ENCODE measurements around the gene KLKB1.

The KLKB1 gene

GRCh38 chr4:186196063-186196462, 31.2 kb upstream of the KLKB1 start:
- DNase-seq (ENCODE audit: low read depth, low spot score) = no peak
- Histone ChIP-seq H3K4me1 (ENCODE audit: insufficient read depth, insufficient read length) (no peaks in the 10 kb centered on the region), H3K9ac (ENCODE audit: insufficient read length, low read depth) (no peak overlapping the region), H3K9me3 (ENCODE audit: insufficient read depth, low read length) (no peaks in the 10 kb centered on the region), H3K27me3 (ENCODE audit: insufficient read depth, insufficient read length) (peaks cover 9% of the 10 kb centered on the region), H3K4me3 (ENCODE audit: insufficient read length, low read depth) (no peak overlapping the region), H3K36me3 (ENCODE audit: insufficient read depth, insufficient read length, low read length) (no peaks in the 10 kb centered on the region)
- TF ChIP-seq YY1 (IDR thresholded peaks at IDR 0.05; ENCODE audit: insufficient read depth, insufficient read length) (no peak), ZNF274 (IDR thresholded peaks at IDR 0.05; ENCODE audit: low read depth, low read length) (no peak), SUZ12 (IDR thresholded peaks at IDR 0.05; ENCODE audit: extremely low read depth, insufficient read depth, insufficient read length) (no peak)

DNA sequence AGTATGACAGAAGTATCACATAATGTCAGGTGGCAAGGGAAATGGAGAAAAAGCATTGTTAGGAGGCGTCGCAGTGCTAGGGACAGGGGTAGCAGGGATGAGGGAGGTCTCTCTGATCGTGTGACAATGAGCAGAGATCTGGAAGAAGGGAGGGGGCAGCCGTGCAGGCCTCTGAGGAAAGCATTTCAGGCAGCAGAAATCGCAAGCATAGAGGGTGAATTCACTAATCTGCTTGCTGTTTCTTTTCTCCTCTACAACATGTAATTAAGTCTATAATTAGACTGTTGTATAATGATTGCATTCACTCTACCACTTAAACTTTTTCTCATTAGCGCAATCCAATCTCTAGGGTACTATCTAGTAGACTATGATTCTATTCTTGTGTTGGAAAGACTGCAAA, 26.8 kb upstream of the KLKB1 start:
- DNase-seq (ENCODE audit: low read depth, low spot score) = no peak
- Histone ChIP-seq H3K4me3 (ENCODE audit: insufficient read length, low read depth) (no peak overlapping the region), H3K36me3 (ENCODE audit: insufficient read depth, insufficient read length, low read length) (no peaks in the 10 kb centered on the region), H3K9me3 (ENCODE audit: insufficient read depth, low read length) (no peaks in the 10 kb centered on the region), H3K9ac (ENCODE audit: insufficient read length, low read depth) (no peak overlapping the region), H3K4me1 (ENCODE audit: insufficient read depth, insufficient read length) (no peaks in the 10 kb centered on the region), H3K27me3 (ENCODE audit: insufficient read depth, insufficient read length) (no peaks in the 10 kb centered on the region)
- TF ChIP-seq SUZ12 (IDR thresholded peaks at IDR 0.05; ENCODE audit: extremely low read depth, insufficient read depth, insufficient read length) = no peak
- no peak for TF ChIP-seq ZNF274 (IDR thresholded peaks at IDR 0.05; ENCODE audit: low read depth, low read length)
- no peak for TF ChIP-seq YY1 (IDR thresholded peaks at IDR 0.05; ENCODE audit: insufficient read depth, insufficient read length)

DNA sequence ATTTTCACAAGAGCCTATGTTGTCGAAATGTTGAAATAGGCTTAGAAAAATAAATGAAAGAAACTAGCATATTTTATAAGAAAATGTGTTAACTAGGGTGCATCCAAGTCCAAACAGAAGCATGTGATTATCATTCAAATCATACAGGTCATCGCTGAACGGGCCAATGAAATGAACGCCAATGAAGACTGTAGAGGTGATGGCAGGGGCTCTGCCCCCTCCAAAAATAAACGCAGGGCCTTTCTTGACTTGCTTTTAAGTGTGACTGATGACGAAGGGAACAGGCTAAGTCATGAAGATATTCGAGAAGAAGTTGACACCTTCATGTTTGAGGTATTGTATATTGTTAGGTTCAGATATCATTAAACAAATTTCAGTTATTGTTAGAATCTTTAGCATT, 26.3 kb upstream of the KLKB1 start:
- no peak for DNase-seq (ENCODE audit: low read depth, low spot score)
- no peaks in the 10 kb centered on the region for H3K4me1 ChIP-seq (ENCODE audit: insufficient read depth, insufficient read length)

DNA sequence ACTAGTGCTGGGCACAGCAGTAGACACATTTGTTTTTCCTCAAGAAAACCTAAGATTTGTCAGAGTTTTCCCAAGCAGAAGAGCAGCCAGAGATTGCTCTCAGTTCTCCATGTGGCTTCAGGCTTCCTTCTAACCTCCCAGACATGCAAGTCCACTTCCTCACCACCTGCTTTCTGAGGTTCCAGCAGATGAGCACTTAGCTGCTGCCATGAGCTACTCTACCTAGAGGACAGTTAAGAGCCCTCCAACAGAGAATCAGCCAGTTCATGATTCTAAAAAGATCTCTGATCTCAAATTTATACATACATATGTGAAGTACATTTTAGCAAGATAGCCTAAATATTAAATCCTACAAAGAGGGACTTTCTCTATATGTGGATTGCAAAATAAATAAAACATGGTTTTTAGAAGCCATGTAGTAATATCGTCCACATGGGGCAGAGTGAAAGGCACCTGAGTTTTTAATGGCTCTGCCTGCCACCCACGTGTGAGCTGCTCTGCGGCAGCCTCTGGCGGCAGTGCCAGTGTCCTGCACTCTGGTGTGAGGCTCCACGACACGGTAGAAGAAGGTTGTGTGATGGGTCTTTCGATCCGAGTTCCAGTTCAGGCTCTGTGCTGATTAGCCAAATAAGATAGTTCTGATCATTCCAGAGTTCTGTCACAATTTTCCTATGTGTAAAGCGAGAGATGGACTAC, 25.6 kb upstream of the KLKB1 start:
- no peak for DNase-seq (ENCODE audit: low read depth, low spot score)
- Histone ChIP-seq H3K9ac (ENCODE audit: insufficient read length, low read depth) (no peak overlapping the region), H3K4me1 (ENCODE audit: insufficient read depth, insufficient read length) (no peaks in the 10 kb centered on the region), H3K27me3 (ENCODE audit: insufficient read depth, insufficient read length) (no peaks in the 10 kb centered on the region), H3K4me3 (ENCODE audit: insufficient read length, low read depth) (no peak overlapping the region), H3K9me3 (ENCODE audit: insufficient read depth, low read length) (no peaks in the 10 kb centered on the region), H3K36me3 (ENCODE audit: insufficient read depth, insufficient read length, low read length) (no peaks in the 10 kb centered on the region)
- TF ChIP-seq SUZ12 (IDR thresholded peaks at IDR 0.05; ENCODE audit: extremely low read depth, insufficient read depth, insufficient read length) (no peak), ZNF274 (IDR thresholded peaks at IDR 0.05; ENCODE audit: low read depth, low read length) (no peak), YY1 (IDR thresholded peaks at IDR 0.05; ENCODE audit: insufficient read depth, insufficient read length) (no peak)

More for the DNA sequence above, 26.3 kb upstream of the KLKB1 start:
- Histone ChIP-seq H3K9ac (ENCODE audit: insufficient read length, low read depth) (no peak overlapping the region), H3K9me3 (ENCODE audit: insufficient read depth, low read length) (no peaks in the 10 kb centered on the region), H3K36me3 (ENCODE audit: insufficient read depth, insufficient read length, low read length) (no peaks in the 10 kb centered on the region), H3K4me3 (ENCODE audit: insufficient read length, low read depth) (no peak overlapping the region), H3K27me3 (ENCODE audit: insufficient read depth, insufficient read length) (no peaks in the 10 kb centered on the region)
- TF ChIP-seq SUZ12 (IDR thresholded peaks at IDR 0.05; ENCODE audit: extremely low read depth, insufficient read depth, insufficient read length) (no peak), ZNF274 (IDR thresholded peaks at IDR 0.05; ENCODE audit: low read depth, low read length) (no peak), YY1 (IDR thresholded peaks at IDR 0.05; ENCODE audit: insufficient read depth, insufficient read length) (no peak)

DNA sequence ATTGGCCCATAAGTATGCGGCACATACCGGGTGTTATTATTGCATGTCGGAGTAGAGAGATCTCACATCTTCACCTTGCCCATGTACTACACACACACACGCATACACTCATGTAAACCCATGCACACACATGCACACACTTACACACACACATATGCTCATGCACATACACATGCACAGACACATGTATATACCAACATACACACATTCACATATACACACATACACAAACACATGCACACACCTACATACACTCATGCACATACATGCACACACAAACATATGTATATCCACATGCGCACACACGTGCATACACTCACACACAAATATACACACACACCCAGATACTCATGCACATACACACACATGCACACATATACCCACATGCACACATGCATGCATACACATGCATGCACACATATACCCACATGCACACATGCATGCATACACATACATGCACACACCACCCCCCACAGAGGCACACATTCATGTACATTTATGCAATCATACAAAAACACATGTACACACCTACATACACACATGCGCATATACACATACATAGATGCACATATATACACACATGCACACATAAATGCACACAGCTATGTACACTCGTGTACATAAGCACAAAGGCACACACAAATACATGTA, 24.7 kb upstream of the KLKB1 start:
- Histone ChIP-seq H3K4me3 (ENCODE audit: insufficient read length, low read depth) (no peak overlapping the region), H3K9me3 (ENCODE audit: insufficient read depth, low read length) (no peaks in the 10 kb centered on the region), H3K4me1 (ENCODE audit: insufficient read depth, insufficient read length) (no peaks in the 10 kb centered on the region), H3K27me3 (ENCODE audit: insufficient read depth, insufficient read length) (no peaks in the 10 kb centered on the region), H3K9ac (ENCODE audit: insufficient read length, low read depth) (no peak overlapping the region), H3K36me3 (ENCODE audit: insufficient read depth, insufficient read length, low read length) (no peaks in the 10 kb centered on the region)
- DNase-seq (ENCODE audit: low read depth, low spot score) = no peak
- TF ChIP-seq SUZ12 (IDR thresholded peaks at IDR 0.05; ENCODE audit: extremely low read depth, insufficient read depth, insufficient read length) = no peak
- TF ChIP-seq ZNF274 (IDR thresholded peaks at IDR 0.05; ENCODE audit: low read depth, low read length) = no peak
- no peak for TF ChIP-seq YY1 (IDR thresholded peaks at IDR 0.05; ENCODE audit: insufficient read depth, insufficient read length)

DNA sequence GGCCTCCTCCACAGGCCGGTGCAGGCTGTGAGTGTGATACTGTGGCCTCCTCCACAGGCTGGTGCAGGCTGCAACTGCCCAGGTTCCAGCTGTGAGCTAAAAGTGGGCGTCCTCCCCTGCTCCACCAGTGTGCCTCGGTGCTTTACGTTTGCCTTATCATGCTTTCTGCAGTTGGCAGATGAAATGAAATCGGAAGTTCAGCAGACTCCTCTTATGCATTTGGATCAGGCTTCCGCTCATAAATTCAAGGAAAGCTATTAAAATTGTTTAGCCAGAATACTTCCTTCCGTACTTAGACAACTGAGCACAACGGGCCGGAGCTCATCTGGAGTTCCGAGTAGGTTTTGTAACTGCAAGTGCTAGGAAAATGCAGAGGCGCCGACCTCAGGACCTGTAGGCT, 23.9 kb upstream of the KLKB1 start:
- no peaks in the 10 kb centered on the region for H3K27me3 ChIP-seq (ENCODE audit: insufficient read depth, insufficient read length)
- H3K9ac ChIP-seq (ENCODE audit: insufficient read length, low read depth) = no peak overlapping the region
- H3K4me1 ChIP-seq (ENCODE audit: insufficient read depth, insufficient read length) = no peaks in the 10 kb centered on the region
- no peak for DNase-seq (ENCODE audit: low read depth, low spot score)
- H3K4me3 ChIP-seq (ENCODE audit: insufficient read length, low read depth) = no peak overlapping the region
- H3K9me3 ChIP-seq (ENCODE audit: insufficient read depth, low read length) = no peaks in the 10 kb centered on the region
- H3K36me3 ChIP-seq (ENCODE audit: insufficient read depth, insufficient read length, low read length) = no peaks in the 10 kb centered on the region
- TF ChIP-seq SUZ12 (IDR thresholded peaks at IDR 0.05; ENCODE audit: extremely low read depth, insufficient read depth, insufficient read length) = no peak
- TF ChIP-seq YY1 (IDR thresholded peaks at IDR 0.05; ENCODE audit: insufficient read depth, insufficient read length) = no peak
- no peak for TF ChIP-seq ZNF274 (IDR thresholded peaks at IDR 0.05; ENCODE audit: low read depth, low read length)

- H3K9me3 ChIP-seq (ENCODE audit: insufficient read depth, low read length) = no peaks in the 10 kb centered on the region
- no peaks in the 10 kb centered on the region for H3K4me1 ChIP-seq (ENCODE audit: insufficient read depth, insufficient read length)
- no peaks in the 10 kb centered on the region for H3K27me3 ChIP-seq (ENCODE audit: insufficient read depth, insufficient read length)
- H3K36me3 ChIP-seq (ENCODE audit: insufficient read depth, insufficient read length, low read length) = no peaks in the 10 kb centered on the region
- DNase-seq (ENCODE audit: low read depth, low spot score) = no peak
- TF ChIP-seq ZNF274 (IDR thresholded peaks at IDR 0.05; ENCODE audit: low read depth, low read length) (no peak), YY1 (IDR thresholded peaks at IDR 0.05; ENCODE audit: insufficient read depth, insufficient read length) (no peak), SUZ12 (IDR thresholded peaks at IDR 0.05; ENCODE audit: extremely low read depth, insufficient read depth, insufficient read length) (no peak)
- H3K9ac ChIP-seq (ENCODE audit: insufficient read length, low read depth) = no peak overlapping the region
- no peak overlapping the region for H3K4me3 ChIP-seq (ENCODE audit: insufficient read length, low read depth)
Observed at GRCh38 chr4:186204103-186204559, 23.2 kb upstream of the KLKB1 start.

Data from NT2/D1 (cell line).